Stimulated activated CD4-positive, alpha-beta T cell treated with anti-CD3 and anti-CD28 coated beads, Interleukin-2, amount 100 ng/mL, for 4 hours (primary cell): Measurements from ENCODE around the gene G2E3.

Source experiments
- DNase-seq: peaks from one replicate; pipeline ENCODE4 v3.0.0-alpha.2; 2020; ENCODE audit warnings: low read depth

G2E3 gene

GRCh38 chr14:30657050-30657449 is 98.1 kb downstream of the G2E3 start:
- DNase-seq, result no peak

- no peak for DNase-seq
Observed at GRCh38 chr14:30657606-30658163, 98.7 kb downstream of the G2E3 start.

GRCh38 chr14:30658645-30659044 is 99.7 kb downstream of the G2E3 start:
- no peak for DNase-seq

GRCh38 chr14:30669594-30669993 is 110.6 kb downstream of the G2E3 start:
- no peak for DNase-seq
